HG02588 (cell line): Measurements from ENCODE around the gene NDRG2.

ENCODE experiments used
- ATAC-seq: cut with Tn5 transposase; IDR thresholded peaks from one replicate; pipeline ENCODE4 v1.9.1; 2021; ENCODE audit warnings: mild to moderate bottlenecking, moderate library complexity; ENCODE audit not compliant: unreplicated experiment

The NDRG2 gene

DNA sequence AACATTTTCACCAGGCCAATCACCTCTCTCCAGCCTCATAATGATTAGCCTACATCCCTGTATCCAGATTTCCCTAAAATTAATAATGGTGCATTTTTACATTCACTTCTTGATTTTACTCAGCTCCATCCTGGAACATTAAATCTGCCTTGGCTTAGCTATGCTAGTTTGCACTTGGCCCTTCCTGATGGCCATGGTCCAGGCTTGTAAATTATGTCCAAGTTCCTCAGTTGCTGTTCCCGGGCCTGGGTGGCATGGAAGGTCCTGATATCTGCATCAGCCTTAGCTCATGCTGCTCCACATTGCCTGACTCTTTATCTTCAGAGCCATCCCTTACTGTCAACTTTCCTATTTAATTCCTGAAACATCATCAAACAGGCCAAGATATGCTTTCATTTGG, 46.2 kb downstream of the NDRG2 start:
- ATAC-seq = no peak

DNA sequence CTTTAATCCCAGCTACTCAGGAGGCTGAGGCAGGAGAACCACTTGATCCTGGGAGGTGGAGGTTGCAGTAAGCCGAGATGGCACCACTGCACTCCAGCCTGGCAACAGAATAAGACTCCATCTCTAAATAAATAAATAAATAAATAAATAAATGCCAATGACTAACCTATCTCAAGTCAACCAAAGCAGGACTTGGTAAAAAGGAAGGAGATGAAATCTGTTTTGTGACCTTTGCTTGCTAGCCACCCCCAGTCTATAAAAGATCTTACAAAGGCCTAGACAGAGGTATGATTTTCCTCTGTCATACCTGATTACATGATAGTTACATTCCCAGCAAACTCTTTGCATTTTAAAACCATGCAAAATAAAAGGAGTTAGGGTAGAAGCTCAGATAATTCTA, 48.6 kb downstream of the NDRG2 start:
- no peak for ATAC-seq

- ATAC-seq = no peak
These were observed 51.4 kb downstream of the NDRG2 start for GRCh38 chr14:20973501-20973900.

DNA sequence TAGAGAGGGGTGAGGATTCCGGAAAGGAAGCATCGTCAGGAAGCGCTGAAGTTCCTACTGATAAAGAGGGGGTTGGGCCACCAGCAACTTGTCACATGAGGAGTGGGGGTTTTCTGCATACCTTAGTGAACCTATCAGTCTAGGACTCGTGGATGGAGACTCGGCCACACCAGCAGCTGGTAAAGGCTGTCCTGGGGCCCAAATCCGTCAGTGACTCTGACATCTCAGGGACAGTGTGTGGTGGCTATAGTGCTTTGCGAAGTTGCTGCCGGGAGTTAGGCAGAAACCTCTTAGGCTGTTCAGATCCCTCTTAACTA, 53.2 kb downstream of the NDRG2 start:
- ATAC-seq = peak; percentile 32

GRCh38 chr14:20970983-20971704, 53.7 kb downstream of the NDRG2 start:
- peak; percentile 90 for ATAC-seq

DNA sequence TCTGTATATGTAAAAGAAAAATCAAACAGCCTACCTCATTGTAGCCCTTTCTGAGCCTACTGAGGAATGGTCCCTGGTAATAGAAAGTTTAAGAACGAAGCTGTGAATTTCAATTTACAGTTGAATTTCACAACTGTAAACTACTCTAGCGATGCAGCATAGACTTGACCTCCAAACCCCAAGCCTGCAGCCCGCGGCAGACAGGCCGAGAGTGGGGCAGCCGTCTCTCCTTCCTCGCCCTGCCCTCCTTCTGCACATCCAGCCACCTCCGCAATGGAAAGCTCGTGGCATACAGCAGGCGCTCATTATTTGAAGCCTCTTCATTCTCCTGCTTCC, 54.2 kb downstream of the NDRG2 start:
- peak; percentile 21 for ATAC-seq

DNA sequence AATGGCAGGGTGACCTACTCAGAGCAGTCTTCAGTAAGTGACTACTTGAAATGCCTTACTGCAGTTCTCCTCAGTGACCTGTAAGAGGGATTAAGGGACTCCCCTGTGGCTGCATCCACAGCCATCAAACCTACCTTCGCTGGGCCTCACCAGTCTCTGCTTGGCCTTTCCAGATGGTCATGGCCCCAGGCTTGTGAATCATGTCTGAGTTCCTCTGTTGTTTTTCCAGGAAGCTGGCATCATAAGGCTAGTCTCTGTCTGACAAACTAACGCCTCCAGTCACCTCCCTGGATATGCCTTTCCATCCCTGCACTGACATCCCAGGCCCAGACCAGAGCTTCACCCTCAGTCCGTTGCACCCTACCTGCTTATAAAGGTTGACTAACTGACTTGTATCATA, 55.5 kb downstream of the NDRG2 start:
- ATAC-seq = no peak
